Keratinocyte (primary cell): ENCODE results near the gene DDRGK1.

ENCODE experiments used
- CTCF ChIP-seq, 3 experiments: IDR thresholded peaks in 1 of 3; conservative IDR thresholded peaks in 1 of 3; optimal IDR thresholded peaks in 1 of 3; 2 replicates in 2 of 3; 3 replicates in 1 of 3; pipeline versions ENCODE3 to v1.5.1; 2011; ENCODE audit warnings: low read length in 3 of 3, mild to moderate bottlenecking in 3 of 3, moderate library complexity in 2 of 3, control low read depth in 1 of 3, inconsistent platforms in 1 of 3; ENCODE audit not compliant: insufficient read depth in 2 of 3; ENCODE audit errors: extremely low read depth in 1 of 3
- EZH2 ChIP-seq: IDR thresholded peaks from one replicate; pipeline ENCODE4 v1.6.1; 2012; ENCODE audit warnings: inconsistent platforms, mild to moderate bottlenecking, low read length, moderate library complexity

- TF ChIP-seq CTCF (optimal IDR thresholded peaks at IDR 0.05 in 1 of 3, IDR thresholded peaks at IDR 0.05 in 1 of 3, conservative IDR thresholded peaks at IDR 0.05 in 1 of 3; ENCODE audit: extremely low read depth in 1 of 3, insufficient read depth in 2 of 3, low read length in 3 of 3): no peak
- TF ChIP-seq EZH2: peak; percentile 10
Observed at GRCh38 chr20:3167738-3168078, 36.8 kb downstream of the DDRGK1 start.
